Stomach (tissue), 9 donors: ENCODE measurements around the gene LRRC7. TPM values are rescaled to one million over a fixed set of nuclear protein-coding genes. Genes with fewer than 3 reads are reported as not detected.

ENCODE experiments used
- DNase-seq, 2 donors: peaks; one replicate each; pipeline versions ENCODE4 v3.0.0 to v3.0.0-alpha.2; 2013 to 2019
- H3K27ac ChIP-seq, 5 donors: fragments of 200-600 bp in 4 of 5; sonication (generic) in 4 of 5; one replicate each; pipeline ENCODE4 v1.5.1; 2013 to 2019; ENCODE audit warnings: mild to moderate bottlenecking in 1 of 5, moderate library complexity in 1 of 5
- H3K27me3 ChIP-seq, 3 donors: fragments of 200-600 bp; sonication (generic); one replicate each; pipeline ENCODE4 v1.5.1; 2017 to 2019; ENCODE audit warnings: mixed run types in 1 of 3
- H3K36me3 ChIP-seq, 4 donors: fragments of 200-600 bp; sonication (generic); 1 replicate in 3 of 4; 2 replicates in 1 of 4; pipeline ENCODE4 v1.5.1; 2016 to 2019
- H3K4me1 ChIP-seq, 4 donors: fragments of 200-600 bp; sonication (generic); one replicate each; pipeline ENCODE4 v1.5.1; 2016 to 2019
- H3K4me3 ChIP-seq, 4 donors: fragments of 200-600 bp; sonication (generic) in 3 of 4; one replicate each; pipeline ENCODE4 v1.5.1; 2016 to 2019; ENCODE audit warnings: mild to moderate bottlenecking in 1 of 4
- H3K9me3 ChIP-seq, 4 donors: fragments of 200-600 bp; sonication (generic); one replicate each; pipeline ENCODE4 v1.5.1; 2016 to 2019
- EP300 ChIP-seq: sonication (generic); formaldehyde crosslinking; IDR thresholded peaks from one replicate; pipeline ENCODE4 v1.6.1; 2017; ENCODE audit warnings: antibody characterized with exemption
- POLR2A ChIP-seq, 4 donors: fragments of 450-650 bp; IDR thresholded peaks; one replicate each; pipeline ENCODE4 v1.6.1; 2016; ENCODE audit warnings: antibody characterized with exemption in 4 of 4, control low read depth in 2 of 4, mild to moderate bottlenecking in 1 of 4, moderate library complexity in 1 of 4
- POLR2AphosphoS5 ChIP-seq, 3 donors: sonication (generic); formaldehyde crosslinking; IDR thresholded peaks; one replicate each; pipeline ENCODE4 v1.6.1; 2016; ENCODE audit warnings: antibody characterized with exemption in 3 of 3
- WGBS, 5 donors: extraction: QIAGEN DNeasy Blood & Tissue Kit in 3 of 5; methylation state at CpG; one replicate each; pipeline versions ENCODE4 v1.1.5 to v1.1.7; 2013 to 2018; 5-methylcytosine and 5-hydroxymethylcytosine counted together
- intact Hi-C: fragments of 100-400 bp; cut with DNase I; formaldehyde crosslinking; loops from one replicate; pipeline ENCODE4 v1.15.1; 2023; ENCODE audit warnings: low total_unique reads
- polyA plus RNA-seq, 3 donors: library from polyadenylated mRNA; stranded (reverse); fragments of 200-250 nt; gene quantifications; one replicate each; pipeline ENCODE4 v1.2.3, GENCODE V29; 2013
- total RNA-seq, 5 donors: library from RNA; depleted of rRNA; stranded (reverse); fragments of >200 nt; gene quantifications; one replicate each; pipeline versions ENCODE4 v1.1.0 to v1.2.3, GENCODE V29; 2014 to 2016
- TF ChIP-seq, protein P1 (sequence below), 7 experiments: fragments of 450-650 bp in 4 of 7; fragments of 200-600 bp in 3 of 7; sonication (generic) in 3 of 7; IDR thresholded peaks; one replicate each; pipeline ENCODE4 v1.5.1; 2016 to 2019; ENCODE audit warnings: antibody characterized with exemption in 7 of 7, control low read depth in 2 of 7, mild to moderate bottlenecking in 1 of 7
- donor health status: healthy with polysubstance abuse.
- donor health status: Bipolar disorder and iron deficiency.
- donor health status: healthy.

The LRRC7 gene
- total and polyA plus RNA-seq, 8 donors = 0.06 to 22.4 (median 0.31) TPM; not detected in 1

DNA sequence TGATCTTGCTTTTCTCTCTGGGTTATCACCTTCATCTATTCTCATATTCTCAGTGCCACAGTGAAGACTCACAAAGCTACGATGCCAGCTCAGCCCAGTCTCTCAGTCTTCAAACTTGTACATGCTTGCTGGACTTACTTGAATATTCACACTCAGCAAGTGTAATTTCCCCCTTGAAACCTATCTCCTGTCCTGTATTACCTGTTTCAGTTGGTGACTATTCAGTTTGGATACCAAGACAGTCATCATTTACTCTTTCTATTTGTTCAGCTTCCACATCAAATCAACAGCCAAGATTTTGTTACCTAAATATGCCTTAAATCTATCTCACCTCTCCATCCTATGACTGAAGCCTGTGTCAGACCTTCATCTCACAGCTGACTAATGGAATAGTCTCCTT is 209.7 kb downstream of the LRRC7 start:
- TF ChIP-seq POLR2A (IDR thresholded peaks at IDR 0.05) = no peak
- no peak for TF ChIP-seq POLR2AphosphoS5 (IDR thresholded peaks at IDR 0.05)
- TF ChIP-seq, protein P1, sequence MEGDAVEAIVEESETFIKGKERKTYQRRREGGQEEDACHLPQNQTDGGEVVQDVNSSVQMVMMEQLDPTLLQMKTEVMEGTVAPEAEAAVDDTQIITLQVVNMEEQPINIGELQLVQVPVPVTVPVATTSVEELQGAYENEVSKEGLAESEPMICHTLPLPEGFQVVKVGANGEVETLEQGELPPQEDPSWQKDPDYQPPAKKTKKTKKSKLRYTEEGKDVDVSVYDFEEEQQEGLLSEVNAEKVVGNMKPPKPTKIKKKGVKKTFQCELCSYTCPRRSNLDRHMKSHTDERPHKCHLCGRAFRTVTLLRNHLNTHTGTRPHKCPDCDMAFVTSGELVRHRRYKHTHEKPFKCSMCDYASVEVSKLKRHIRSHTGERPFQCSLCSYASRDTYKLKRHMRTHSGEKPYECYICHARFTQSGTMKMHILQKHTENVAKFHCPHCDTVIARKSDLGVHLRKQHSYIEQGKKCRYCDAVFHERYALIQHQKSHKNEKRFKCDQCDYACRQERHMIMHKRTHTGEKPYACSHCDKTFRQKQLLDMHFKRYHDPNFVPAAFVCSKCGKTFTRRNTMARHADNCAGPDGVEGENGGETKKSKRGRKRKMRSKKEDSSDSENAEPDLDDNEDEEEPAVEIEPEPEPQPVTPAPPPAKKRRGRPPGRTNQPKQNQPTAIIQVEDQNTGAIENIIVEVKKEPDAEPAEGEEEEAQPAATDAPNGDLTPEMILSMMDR (IDR thresholded peaks at IDR 0.05) = no peak
- no peak for TF ChIP-seq EP300

GRCh38 chr1:69777971-69778370 is 210.2 kb downstream of the LRRC7 start:
- no peaks in the 10 kb centered on the region for H3K9me3 ChIP-seq
- TF ChIP-seq EP300 = no peak
- no peak for TF ChIP-seq POLR2AphosphoS5 (IDR thresholded peaks at IDR 0.05)
- TF ChIP-seq, protein P1 (IDR thresholded peaks at IDR 0.05) = no peak
- TF ChIP-seq POLR2A (IDR thresholded peaks at IDR 0.05) = no peak
- no peaks in the 10 kb centered on the region for H3K27me3 ChIP-seq
- H3K27ac ChIP-seq = no peak overlapping the region
- intact Hi-C loops = no loop called here
- no peak for DNase-seq
- no peak overlapping the region for H3K4me3 ChIP-seq
- no peaks in the 10 kb centered on the region for H3K36me3 ChIP-seq
- H3K4me1 ChIP-seq = no peaks in the 10 kb centered on the region

More for the DNA sequence above, 209.7 kb downstream of the LRRC7 start:
- H3K9me3 ChIP-seq = no peaks in the 10 kb centered on the region
- H3K4me3 ChIP-seq = no peak overlapping the region
- DNase-seq = no peak
- intact Hi-C loops = no loop called here
- WGBS, 5 donors = 75 to 87% (median 81%) methylated on average over 1 of the region's 1 CpG
- no peaks in the 10 kb centered on the region for H3K27me3 ChIP-seq
- H3K36me3 ChIP-seq = no peaks in the 10 kb centered on the region
- no peaks in the 10 kb centered on the region for H3K4me1 ChIP-seq
- H3K27ac ChIP-seq = no peak overlapping the region

- no peaks in the 10 kb centered on the region for H3K4me1 ChIP-seq
- no peaks in the 10 kb centered on the region for H3K36me3 ChIP-seq
- 57 to 86% (median 78%) methylated on average over 4 to 5 of the region's 5 CpGs for WGBS, 5 donors
- no peaks in the 10 kb centered on the region for H3K27me3 ChIP-seq
- intact Hi-C loops = no loop called here
- no peak overlapping the region for H3K4me3 ChIP-seq
- DNase-seq = no peak
- H3K9me3 ChIP-seq = no peaks in the 10 kb centered on the region
- no peak overlapping the region for H3K27ac ChIP-seq
- TF ChIP-seq EP300 (no peak), POLR2A (IDR thresholded peaks at IDR 0.05) (no peak), POLR2AphosphoS5 (IDR thresholded peaks at IDR 0.05) (no peak)
- TF ChIP-seq, protein P1 (IDR thresholded peaks at IDR 0.05) = no peak
Measured at GRCh38 chr1:69787151-69787550, 219.4 kb downstream of the LRRC7 start.

DNA sequence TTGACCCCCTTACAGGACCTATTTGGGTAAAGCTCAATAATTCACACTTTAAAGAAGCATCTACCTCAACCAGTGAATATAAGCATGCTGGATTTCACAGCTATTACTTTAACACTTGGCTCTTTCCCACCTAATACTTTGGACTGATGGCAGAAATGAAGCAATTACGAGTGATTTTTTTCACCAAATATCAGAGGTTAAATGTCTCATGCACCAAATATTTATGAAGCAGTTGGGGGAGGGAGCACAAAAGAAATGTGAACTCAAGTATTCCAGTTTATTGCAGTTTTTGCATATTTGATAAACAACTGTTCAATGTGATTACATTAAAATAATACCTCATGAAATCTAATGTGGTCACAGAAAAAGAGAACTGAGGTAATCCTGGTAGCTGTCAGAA is 223.6 kb downstream of the LRRC7 start:
- Histone ChIP-seq H3K4me3 (no peak overlapping the region), H3K4me1 (no peaks in the 10 kb centered on the region), H3K27me3 (no peaks in the 10 kb centered on the region), H3K9me3 (no peaks in the 10 kb centered on the region), H3K36me3 (no peaks in the 10 kb centered on the region), H3K27ac (no peak overlapping the region)
- 50 to 68% (median 60%) methylated on average over 1 of the region's 1 CpG for WGBS, 5 donors
- intact Hi-C loops = no loop called here
- no peak for DNase-seq
- TF ChIP-seq POLR2AphosphoS5 (IDR thresholded peaks at IDR 0.05) (no peak), EP300 (no peak), POLR2A (IDR thresholded peaks at IDR 0.05) (no peak)
- TF ChIP-seq, protein P1 (IDR thresholded peaks at IDR 0.05) = no peak
